ACHN (cell line): ENCODE data around the gene MROH7.
A peak's percentile ranks its signal among the peaks of the same experiment; 100 is the strongest.

Experiments used
- DNase-seq: peaks from one replicate; pipeline ENCODE4 v3.0.0-alpha.2; 2015
- in situ Hi-C: cut with HindIII; loops from 2 replicates; pipeline ENCODE4 v1.10.0; 2017; ENCODE audit warnings: low sequenced_read_pairs, low pct_ligation_motif_present, low pct_unique_long_range_greater_than_20kb

The MROH7 gene

DNA sequence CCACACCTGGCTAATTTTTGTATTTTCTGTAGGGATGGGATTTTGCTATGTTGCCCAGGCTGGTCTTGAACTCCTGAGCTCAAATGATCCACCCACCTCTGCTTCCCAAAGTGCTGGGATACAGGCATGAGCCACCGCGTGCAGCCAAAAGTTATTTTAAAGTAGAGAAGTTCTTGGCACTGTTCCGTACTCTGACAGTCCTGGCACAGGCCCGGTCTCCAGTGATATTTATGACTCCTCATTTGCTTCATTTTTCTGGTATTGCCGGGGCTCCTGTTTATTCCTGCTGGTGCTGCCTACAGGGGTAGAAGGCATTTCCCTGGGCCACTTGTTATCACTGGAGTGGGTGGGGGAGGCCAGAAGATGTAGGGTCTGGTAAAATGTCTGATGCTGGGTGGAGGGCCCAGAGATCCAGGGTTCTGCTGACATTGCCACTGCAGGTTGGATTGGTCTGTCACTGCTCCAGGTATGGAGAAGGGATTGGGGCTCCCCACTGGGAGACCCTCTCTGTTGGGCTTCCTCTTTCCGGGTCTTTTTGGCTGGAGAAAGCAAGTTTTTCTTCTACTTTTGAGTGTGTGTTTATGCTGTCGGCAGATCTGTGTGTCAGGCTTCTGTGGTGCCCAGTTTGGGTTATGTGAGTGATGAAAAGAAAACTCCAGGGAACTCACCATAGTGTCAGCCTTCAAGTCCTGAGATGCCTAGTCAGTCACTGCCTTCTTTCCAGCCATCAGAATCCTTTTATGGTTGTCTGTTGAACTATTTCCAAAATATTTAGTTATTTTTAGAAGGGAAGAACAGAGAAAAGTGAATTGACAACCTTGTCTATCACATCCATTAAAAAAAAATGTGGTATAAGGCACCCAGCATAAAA is 4.5 kb downstream of the MROH7 start:
- in situ Hi-C loops, result no loop called here

DNA sequence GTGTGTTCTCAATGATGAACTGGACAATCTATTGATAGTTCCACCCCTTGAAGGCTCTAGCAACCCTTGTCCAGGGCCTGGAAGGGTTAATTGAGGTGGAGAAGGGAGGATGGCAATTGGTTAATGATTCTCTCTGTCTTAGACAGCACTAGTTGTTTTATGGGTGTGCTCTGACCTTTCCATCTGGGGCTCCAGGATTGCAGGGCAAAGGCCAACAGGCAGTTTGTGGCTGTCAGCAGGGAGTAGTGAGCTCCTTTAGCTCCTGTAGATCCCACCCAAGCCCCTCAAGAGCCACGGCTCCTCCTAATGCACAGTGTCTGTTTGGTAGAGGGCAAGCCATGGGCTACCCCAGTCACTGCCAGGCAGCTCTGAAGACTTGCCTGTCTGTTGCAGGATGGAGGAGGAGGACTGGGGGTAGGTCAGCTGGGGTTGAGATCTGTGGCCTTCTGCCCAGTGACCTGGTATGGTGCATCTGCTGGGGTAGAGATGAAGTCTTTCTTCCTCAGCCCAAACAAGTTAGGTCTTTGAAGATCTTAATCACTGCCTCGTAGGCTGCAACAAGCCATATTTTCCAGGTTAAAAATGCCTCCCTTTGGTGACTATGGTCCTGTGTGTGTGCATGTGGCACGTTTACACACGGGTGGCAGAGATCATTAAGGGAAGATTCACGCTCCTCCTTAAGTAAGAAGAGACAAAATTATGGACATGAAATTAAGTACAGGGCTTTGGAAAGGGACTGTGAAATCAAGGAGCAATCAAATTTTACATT is 7.7 kb downstream of the MROH7 start:
- in situ Hi-C loops, result no loop called here
- DNase-seq, result no peak

More for the DNA sequence above, 4.5 kb downstream of the MROH7 start:
- no peak for DNase-seq

DNA sequence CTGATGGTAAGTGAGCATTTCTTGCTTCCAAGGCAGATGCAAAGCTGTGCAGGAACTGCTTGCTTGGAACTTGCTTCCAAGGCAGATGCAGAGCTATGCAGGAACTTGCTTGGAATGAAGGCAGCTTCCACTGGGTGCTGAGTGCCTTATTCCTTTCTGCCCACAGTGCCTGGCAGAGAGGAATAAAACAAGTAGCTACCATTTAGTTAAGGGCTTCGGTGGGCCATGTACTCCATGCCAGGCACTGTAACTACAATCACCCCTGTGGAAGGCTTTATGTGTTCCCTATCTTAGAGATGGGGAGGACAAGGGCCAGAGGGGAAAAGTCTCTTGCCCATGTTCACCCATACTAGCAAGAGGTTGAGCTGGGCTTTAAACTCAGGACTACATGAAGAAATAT is 8.3 kb downstream of the MROH7 start:
- no peak for DNase-seq
- in situ Hi-C loops, result no loop called here

DNA sequence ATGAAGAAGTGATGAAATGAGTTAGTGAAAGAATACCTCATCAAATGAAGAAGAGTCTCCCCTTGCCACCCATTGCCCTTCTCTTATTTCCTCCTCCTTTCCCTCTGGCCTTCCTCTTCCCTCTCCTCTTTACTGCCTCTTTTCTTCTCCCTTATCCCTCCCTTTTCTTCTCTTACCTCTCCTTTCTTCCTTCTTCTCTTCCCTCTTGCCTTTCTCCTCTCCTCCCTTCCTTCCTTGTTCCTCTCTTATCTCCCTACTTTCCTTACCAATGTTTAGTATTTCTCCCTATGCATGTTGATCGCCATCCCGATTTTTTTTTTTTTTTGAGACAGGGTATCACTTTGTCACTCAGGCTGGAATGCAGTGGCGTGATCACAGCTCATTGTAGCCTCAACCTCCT is 8.8 kb downstream of the MROH7 start:
- in situ Hi-C loops, result no loop called here
- DNase-seq, result no peak

DNA sequence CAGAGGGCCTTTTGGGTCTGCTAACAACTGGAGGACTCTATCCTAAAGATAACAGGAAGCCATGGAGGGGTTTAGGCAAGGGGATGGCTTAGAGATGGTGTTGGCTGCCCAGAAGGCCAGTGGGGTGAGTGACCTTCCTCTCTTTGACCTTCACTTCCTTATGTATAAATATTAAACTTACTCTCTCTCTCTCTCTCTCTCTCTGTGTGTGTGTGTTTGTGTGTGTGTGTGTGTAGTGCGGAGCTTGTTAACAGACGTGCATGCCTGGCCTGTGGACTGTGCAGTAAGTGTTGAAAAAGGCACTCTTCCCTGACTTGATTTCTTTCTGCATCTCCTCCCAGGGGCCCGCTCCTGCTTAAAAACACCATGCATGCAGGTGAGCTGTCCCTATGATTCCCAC is 10.0 kb downstream of the MROH7 start:
- DNase-seq, result no peak
- in situ Hi-C loops, result no loop called here

DNA sequence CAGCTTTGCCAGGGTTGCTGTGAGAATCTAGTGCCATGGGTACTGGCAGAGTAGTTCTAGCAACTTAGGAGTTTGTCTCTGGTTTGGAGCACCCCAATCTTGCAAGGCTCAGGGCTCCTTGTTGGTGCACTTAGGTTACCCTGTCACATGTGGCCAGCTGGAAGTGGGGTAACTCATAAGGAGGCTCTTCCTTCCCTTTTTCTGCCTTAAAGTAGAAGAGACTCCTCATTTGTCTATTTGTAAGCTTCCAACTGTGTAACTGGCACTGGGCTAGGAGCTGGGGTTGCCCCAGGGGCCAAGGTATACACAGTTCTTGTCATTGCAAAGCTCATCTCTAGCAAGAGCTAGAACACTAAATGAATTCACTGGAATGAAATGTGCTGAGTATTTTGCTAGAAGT is 10.6 kb downstream of the MROH7 start:
- in situ Hi-C loops, result no loop called here
- no peak for DNase-seq

DNA sequence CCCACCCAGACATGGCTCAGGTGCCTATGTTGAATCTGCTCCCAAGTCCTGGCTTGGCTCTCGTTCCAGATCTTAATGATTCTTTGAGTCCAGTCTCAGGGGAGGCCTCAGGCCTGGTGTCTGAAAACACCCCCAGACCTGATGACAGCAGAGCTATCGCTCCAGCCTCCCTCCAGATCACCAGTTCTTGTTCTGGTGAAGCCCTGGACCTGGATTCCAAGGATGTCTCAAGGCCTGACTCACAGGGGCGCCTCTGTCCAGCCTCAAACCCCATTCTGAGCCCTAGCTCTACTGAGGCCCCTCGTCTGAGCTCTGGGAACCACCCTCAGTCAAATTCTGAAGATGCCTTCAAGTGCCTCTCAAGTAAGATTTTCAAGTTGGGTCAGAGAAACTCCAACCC is 11.4 kb downstream of the MROH7 start:
- no peak for DNase-seq
- in situ Hi-C loops, result no loop called here

DNA sequence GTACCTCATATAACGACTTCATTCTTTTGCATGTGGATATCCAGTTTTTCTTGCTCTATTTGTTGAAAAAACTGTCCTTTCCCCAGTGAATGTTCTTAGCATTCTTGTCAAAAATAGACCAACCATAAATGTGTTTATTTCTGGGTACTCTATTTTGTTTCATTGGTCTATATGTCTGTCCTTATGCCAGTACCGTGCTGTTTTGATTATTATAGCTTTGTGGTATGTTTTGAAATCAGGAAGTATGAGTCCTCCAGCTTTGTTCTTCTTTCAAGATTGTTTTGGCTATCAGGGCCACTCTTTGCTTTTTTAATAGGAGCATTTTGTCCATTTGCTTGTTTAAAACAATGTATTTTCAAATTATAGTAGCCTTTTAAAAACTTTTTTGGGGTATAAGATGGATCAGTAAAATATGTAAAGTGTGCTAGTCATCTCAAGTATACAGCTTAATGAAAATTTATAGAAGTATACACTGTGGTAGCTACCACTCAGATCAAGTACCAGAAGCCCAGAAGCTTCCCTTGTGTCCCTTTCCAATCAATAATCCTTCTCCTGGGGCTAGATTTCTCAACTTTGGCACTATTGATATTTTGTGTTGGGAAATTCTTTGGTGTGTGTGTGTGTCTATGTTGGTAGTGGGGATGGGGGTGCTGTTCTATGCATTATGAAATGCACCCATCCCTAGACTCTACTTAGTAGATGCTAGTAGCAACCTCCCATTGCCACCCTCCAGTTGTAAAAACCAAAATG is 16.8 kb downstream of the MROH7 start:
- in situ Hi-C loops, result no loop called here
- DNase-seq, result no peak

DNA sequence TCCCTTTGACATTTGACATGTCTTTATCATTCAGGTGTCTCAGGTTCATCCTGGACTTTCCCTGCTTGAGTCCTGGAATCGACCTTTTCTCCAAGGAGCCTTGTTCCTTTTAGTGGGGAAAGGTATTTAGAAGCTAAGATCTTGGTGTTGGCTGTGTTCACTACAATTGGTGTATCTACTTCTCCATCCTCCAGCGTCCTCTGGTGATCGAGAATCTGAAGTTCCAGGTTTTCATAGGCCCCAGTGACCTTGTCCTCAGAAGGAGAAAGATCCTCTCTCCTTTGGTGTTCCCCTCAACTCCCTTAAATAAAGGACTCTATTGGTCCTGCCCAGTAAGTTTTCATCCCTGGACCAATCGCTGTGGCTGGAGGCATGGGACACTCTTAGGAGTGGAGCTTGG is 22.1 kb downstream of the MROH7 start:
- no peak for DNase-seq
- in situ Hi-C loops, result no loop called here

DNA sequence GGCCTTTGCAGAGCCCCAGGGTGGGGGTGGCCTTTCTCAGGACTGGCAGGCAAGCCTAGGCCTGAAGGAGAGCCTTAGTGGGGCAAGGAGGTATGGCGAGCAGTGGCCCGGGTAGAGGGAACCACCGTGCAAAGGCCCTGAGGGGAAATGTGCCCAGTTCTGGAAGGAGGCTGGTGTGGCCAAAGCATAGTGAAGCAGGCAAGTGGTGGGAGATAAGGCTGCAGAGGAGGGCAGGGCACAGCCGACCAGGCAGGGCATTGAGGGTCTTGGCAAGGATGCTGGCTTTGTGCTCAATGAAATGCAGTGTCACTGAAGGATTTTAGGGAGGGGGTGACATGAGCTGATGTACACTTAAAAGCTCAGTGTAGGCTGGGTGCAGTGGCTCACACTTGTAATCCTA is 22.8 kb downstream of the MROH7 start:
- in situ Hi-C loops, result no loop called here

DNA sequence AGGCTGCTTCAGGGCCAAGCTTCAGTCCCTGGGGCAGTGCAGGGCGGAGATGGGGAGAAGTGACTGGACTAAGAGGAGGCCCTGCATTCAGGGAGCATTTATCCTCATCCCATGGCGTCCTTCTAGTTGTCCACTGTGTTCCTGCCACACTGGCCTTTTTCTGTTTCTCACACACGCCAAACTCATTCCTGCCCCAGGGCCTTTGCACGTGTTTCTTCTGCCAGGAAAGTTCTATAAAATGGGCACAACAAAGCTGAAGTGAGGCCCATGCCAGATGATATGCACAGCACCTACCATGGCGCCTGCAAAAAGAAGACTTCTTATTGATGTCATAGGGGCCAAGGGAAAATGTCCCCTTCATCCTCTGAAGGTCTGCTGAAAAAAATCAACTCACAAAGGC is 24.3 kb downstream of the MROH7 start:
- DNase-seq, result no peak
- in situ Hi-C loops, result no loop called here

More for the DNA sequence above, 22.8 kb downstream of the MROH7 start:
- DNase-seq, result no peak

DNA sequence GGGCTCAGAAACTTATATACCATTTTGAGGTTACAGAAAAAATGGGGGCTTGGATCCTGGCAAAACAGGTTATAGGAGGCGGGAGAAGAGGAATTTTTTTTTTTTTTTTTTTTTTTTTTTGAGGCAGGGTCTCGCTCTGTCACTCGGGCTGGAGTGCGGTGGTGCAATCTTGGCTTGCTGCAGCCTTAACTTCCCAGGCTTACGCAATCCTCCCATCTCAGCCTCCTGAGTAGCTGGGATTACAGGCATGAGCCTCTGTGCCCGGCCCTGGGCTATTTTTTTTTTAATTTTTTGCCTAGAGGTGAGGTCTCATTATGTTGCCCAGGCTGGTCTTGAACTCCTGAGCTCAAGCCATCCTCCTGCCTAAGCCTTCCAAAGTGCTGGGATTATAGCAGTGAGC is 24.7 kb downstream of the MROH7 start:
- DNase-seq, result no peak
- in situ Hi-C loops, result no loop called here

DNA sequence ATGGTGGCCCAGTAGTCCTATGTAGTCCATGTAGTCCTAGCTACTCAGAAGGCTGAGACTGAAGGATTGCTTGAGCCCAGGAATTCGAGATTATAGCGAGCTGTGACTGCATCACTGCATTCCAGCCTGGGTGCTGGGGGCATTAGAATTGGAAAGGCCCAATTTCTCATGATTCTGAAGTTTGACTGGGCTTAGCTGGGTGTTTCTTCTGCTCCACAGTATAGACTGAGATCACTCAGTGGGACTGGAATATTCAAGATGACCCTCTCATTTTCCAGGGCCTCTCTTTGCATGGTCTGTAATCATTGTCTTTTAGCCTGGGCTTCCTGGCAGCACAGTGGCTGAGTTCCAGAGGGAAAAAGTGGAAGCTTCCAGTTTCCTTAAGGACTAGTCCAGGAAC is 26.2 kb downstream of the MROH7 start:
- in situ Hi-C loops, result no loop called here
- no peak for DNase-seq

DNA sequence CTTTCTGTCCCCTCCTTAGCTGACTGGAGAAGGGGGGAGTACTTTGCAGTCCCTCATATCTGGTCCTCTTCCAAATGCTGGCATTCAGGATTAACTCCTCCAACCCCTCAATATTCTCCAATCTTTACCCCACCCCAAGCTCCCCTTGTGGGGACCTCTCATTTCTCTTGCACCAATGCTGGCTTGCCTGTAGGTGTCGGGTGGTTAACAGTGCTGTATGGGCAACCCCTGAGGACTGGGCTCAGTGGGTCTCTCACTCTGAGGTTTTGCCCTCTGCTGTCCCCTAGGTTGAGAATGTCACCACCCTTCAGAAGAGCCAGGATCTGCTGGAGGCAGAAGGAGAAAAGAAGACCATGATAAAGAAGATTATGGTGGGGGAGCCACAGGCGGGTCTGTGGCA is 27.0 kb downstream of the MROH7 start:
- in situ Hi-C loops, result no loop called here
- DNase-seq, result no peak

DNA sequence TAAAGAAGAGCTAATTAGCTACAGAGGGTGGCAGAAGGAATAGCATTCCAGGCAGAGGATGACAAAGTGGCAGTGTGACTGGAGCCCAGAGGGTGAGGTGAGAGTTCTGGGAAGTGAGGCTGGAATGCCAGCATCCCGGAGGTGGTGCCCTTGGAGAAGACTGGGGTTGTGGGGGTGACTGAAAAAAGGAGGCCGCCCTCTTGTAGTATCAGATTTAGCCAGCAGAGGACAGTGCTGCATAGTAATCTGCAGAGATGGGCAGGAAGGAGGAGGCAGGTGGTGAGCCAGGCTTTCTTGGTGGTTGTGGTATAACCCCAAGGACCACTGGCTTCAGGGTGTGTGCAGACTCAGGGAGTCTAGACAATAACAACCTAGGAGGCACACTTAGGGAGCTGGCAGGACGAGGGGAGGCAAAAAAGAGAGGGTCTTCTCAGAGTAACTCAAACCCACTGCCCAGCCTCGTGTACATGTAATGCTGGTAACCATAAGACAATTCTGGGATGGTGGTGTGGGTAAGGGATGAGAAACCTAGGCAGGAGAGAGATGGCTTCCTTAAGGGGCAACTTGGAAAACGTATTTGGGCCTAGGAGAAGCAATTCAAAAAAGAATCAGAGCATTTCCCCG is 30.5 kb downstream of the MROH7 start:
- in situ Hi-C loops, result no loop called here
- peak; percentile 60 for DNase-seq

DNA sequence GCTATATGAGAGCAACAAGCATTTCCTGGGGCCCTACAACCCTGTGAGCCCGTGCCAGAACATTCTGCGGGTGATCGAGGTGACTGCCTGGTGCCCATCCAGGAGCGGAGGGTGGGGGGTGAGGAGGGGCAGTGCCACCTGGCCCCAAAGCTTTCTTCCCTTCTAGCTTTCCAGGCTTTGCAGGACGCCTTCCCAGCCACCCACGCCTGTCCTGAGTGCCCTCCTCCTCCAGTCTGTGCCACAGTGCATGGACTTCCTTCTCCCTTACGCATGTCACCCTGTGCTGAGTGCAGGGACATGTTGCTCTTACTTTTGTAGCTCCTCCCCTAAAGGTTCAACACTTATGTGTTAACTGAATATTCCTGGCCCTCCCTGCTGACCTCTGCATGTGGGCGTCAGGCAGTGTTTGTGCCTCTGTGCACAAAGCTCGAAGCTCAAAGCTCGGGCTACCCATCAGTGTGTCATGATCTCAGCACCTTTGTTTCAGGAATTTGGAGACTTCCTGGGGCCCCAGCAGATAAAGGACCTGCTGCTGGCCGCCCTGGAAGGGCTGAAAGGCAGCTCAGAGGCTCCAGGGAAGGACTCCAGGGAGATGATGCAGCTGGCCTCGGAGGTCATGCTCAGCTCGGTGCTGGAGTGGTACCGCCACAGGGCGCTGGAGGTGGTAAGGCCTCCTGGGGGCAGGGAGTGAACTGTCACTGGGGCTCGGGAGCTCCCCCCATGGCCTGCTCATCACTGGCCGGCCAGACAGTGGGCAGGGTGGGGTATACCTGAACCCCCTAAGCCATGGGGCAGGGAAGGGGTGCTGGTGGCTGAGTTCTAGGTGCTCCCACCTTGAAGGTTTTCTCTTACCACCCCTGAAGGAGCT is 37.4 kb downstream of the MROH7 start:
- in situ Hi-C loops, result no loop called here
- no peak for DNase-seq

DNA sequence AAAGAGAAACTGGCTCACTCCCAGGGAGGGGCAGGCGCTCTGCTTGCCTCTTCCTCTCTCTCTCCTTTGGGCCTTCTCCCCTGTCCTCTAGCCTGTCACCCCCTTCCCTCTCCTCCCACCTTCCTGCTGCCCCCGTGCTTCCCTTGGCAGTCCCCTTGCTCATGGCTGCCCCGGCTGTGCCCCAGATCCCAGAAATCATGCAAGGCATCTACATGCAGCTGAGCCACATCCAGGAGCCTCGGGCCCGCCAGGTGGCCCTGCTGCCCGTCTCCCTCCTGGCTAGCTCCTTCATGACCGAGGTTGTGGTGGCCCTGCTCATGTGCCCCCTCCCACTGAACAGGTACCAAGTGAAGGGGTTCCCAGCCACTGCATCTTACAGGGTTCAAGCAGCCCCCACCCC is 38.1 kb downstream of the MROH7 start:
- no peak for DNase-seq
- in situ Hi-C loops, result no loop called here

DNA sequence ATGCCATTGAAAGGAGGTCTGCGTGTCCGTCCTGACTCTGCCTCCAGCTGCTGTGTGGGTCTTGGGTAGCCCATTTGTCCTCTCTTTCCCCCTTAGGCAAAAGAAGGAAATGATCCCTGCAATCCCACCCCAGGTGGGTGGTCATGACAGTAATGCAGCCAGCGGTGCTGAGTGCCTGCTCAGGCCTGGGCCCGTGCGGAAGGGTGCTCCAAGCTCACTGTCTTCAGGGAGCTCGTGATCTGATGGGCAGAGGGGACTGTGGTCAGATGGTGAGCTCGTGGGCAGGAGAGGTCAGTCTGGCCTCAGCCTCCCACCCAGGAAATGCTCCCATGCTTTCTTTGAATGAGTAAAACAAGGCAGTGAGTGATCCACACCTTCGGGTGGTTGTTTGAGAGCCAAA is 38.8 kb downstream of the MROH7 start:
- no peak for DNase-seq
- in situ Hi-C loops, result no loop called here
